GM23338 (cell line): ENCODE results near the gene CNDP1.

Source experiments
- CREB1 ChIP-seq: fragments of 250-450 bp; sonication (Bioruptor Pico); IDR thresholded peaks from 2 replicates; pipeline ENCODE4 v1.5.0; 2020; ENCODE audit warnings: low read depth, mild to moderate bottlenecking, moderate library complexity
- CTCF ChIP-seq, 2 experiments: fragments of 200-600 bp in 1 of 2; sonication (generic) in 1 of 2; conservative IDR thresholded peaks; 2 replicates each; pipeline versions ENCODE4 v1.5.1 to v1.6.1; 2016 to 2017; ENCODE audit warnings: antibody characterized with exemption in 2 of 2, low read depth in 2 of 2, mild to moderate bottlenecking in 2 of 2, moderate library complexity in 1 of 2
- EZH2 ChIP-seq: fragments of 200-600 bp; sonication (generic); IDR thresholded peaks from one replicate; pipeline ENCODE4 v1.8.0; 2017; ENCODE audit warnings: antibody characterized with exemption, mild to moderate bottlenecking, low read depth; ENCODE audit not compliant: unreplicated experiment
- EZH2phosphoT487 ChIP-seq: fragments of 200-600 bp; sonication (generic); IDR thresholded peaks from one replicate; pipeline ENCODE4 v1.8.1; 2018; ENCODE audit warnings: antibody characterized with exemption; ENCODE audit not compliant: unreplicated experiment
- JUNB ChIP-seq: IDR thresholded peaks from one replicate; pipeline ENCODE4 v1.6.1; 2016; ENCODE audit warnings: antibody characterized with exemption; ENCODE audit not compliant: unreplicated experiment
- REST ChIP-seq: IDR thresholded peaks from one replicate; pipeline ENCODE4 v1.6.1; 2018; ENCODE audit warnings: antibody characterized with exemption; ENCODE audit not compliant: unreplicated experiment
- STAT1 ChIP-seq: IDR thresholded peaks from one replicate; pipeline ENCODE4 v1.6.1; 2016; ENCODE audit warnings: antibody characterized with exemption; ENCODE audit not compliant: unreplicated experiment
- ZNF114 ChIP-seq: fragments of 250-450 bp; sonication (Bioruptor Pico); IDR thresholded peaks from 2 replicates; pipeline ENCODE4 v1.5.0; 2020; ENCODE audit warnings: mild to moderate bottlenecking, moderate library complexity

- TF ChIP-seq CTCF (conservative IDR thresholded peaks at IDR 0.05; ENCODE audit: low read depth in 2 of 2) (no peak), EZH2 (no peak), CREB1 (CRISPR knock-in tag) (no peak), EZH2phosphoT487 (no peak), JUNB (no peak), ZNF114 (no peak), REST (no peak), STAT1 (no peak)
Observed at GRCh38 chr18:74624466-74624865, 90.2 kb downstream of the CNDP1 start.
